ENCODE data around the gene NOP53.
"Not testable (repeated sequence)": the region's sequence is repeated elsewhere in the genome, so short reads cannot be mapped to it uniquely, and the experiment has no call there.

The NOP53 gene

DNA sequence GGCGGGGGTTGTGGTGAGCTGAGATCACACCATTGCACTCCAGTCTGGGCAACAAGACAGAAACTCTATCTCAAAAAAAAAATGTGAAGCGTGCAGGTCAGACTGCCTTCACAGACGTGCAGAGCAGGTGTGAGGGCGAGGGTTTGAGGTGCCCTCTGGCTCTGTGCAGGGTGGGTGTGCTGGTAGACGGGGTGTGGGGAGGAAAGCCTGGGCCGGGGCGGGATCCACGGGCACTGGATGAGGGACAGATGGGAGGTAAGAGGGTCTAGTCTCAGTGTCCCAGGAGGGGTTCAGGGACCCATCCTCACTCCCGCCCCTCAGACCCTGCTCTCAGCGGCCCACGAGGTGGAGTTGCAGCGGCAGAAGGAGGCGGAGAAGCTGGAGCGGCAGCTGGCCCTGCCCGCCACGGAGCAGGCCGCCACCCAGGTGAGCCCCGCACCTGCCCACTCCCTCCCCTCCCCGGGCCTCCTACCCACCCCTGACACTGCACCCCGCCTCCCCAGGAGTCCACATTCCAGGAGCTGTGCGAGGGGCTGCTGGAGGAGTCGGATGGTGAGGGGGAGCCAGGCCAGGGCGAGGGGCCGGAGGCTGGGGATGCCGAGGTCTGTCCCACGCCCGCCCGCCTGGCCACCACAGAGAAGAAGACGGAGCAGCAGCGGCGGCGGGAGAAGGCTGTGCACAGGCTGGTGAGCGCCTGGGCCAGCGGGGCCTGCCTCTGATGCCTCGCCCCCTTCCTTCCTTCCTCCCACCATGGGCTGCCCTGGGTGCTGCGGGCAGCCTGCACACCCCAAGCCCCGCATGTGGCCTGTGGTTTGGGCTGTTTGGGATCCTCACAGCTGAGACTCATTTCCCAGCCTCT, 9.1 kb downstream of the NOP53 start:
- DNase-seq (ENCODE audit: low read depth in 2 of 2): no peak

DNA sequence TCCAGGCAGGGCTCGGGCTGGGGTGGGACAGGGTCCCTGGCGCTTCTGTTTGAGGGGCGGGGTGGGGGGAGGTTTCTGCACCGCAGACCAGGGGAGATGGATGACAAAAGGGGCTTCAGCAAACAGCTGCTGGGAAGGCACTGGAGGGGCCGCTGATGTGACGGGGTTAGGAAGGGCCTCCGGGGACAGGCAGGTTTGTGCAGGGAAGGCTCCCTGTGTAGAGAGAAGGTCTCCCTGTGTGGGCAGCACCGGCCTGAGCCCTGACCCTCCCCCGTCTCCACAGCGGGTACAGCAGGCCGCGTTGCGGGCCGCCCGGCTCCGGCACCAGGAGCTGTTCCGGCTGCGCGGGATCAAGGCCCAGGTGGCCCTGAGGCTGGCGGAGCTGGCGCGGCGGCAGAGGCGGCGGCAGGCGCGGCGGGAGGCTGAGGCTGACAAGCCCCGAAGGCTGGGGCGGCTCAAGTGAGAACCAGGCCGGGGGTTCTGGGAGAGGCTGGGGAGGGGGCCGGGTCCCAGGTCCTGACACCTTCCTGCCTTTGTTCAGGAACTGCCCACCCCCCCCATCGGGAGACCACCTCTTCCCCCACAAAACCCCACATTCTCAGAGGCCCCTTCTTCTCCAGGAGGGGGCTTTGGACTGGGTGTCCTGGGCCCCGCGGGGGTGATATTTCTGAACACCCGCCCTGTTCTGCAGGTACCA, 9.9 kb downstream of the NOP53 start:
- DNase-seq (ENCODE audit: low read depth in 2 of 2): no peak

GRCh38 chr19:47755762-47756626, 10.6 kb downstream of the NOP53 start:
- DNase-seq (ENCODE audit: low read depth in 2 of 2): no peak

DNA sequence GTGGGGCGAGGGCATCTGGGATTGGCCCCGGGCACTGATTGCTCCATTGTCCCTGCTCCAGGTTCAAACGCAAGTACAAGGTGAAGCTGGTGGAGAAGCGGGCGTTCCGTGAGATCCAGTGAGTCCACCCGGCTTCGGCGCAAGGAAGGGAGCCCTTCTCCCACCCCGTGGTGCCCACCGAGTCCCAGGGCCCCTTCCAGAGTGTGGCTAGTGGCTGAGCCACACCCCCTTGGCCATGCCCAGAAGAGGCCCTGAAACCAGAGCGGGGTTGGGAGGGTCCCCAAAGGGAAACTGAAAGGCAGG, 11.2 kb downstream of the NOP53 start:
- DNase-seq (ENCODE audit: low read depth in 2 of 2): no peak

DNA sequence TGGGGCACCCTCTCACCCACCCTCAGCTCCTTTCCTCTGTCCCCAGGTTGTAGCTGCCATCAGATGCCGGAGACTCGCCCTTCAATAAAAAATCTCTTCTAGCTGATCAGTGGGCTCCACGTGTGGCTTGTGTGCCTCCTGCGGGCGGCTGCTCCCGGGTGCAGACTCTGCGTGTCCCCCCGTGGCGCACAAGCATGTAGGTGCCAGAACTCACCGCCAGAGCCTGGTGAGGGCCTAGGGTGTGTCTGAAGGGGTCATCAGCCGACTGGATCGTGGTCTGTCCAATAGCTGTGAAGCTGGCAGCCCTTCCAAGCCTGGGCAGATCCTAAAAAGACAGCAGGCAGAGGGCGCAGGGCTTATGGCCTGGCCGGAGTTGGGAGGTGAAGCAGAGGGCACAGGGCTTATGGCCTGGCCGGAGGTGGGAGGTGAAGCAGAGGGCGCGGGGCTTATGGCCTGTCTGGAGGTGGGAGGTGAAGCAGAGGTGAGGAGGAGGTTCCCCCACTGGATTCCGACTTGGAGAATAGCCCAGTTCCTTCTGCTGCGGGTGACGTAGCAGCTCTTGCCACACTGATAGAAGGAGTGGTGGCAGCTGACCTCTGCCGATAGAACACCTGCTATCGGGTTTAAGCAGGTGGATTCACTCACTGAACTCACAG, 11.7 kb downstream of the NOP53 start:
- no peak for DNase-seq (ENCODE audit: low read depth in 2 of 2)

- DNase-seq (ENCODE audit: low read depth in 2 of 2): no peak
Observed at GRCh38 chr19:47757617-47758442, 12.5 kb downstream of the NOP53 start.

DNA sequence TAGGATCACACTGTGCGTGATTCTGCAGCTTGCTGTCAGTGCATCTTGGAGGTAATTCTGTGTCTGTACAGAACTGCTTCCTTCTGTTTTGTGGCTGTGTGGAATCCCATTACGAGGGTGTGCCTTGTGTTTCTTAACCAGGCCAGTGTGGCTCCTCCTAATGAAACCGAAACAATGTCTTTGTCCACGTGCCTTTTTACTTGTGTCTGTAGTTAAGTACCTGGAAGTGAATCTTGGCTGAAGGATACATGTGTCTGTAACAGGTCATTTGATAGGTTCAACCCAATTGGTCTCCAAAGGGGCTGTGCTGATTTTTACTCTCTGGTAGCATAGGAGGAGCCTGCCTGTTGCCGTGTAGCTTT, 13.1 kb downstream of the NOP53 start:
- DNase-seq (ENCODE audit: low read depth in 2 of 2): no peak

DNA sequence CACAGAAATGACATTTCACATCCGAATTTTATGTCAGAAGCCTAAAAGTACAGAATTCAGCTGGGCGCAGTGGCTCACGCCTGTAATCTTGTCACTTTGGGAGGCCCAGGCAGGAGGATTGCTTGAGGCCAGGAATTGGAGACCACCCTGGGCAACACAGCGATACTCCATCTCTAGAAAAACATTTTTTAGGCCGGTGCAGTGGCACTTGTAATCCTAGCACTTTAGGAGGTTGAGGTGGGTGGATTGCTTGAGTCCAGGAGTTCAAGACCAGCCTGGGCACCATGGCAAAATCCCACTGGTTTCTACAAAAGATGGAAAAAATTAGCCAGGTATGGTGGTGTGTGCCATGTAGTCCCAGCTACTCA, 15.3 kb downstream of the NOP53 start:
- no peak for DNase-seq (ENCODE audit: low read depth in 2 of 2)

DNA sequence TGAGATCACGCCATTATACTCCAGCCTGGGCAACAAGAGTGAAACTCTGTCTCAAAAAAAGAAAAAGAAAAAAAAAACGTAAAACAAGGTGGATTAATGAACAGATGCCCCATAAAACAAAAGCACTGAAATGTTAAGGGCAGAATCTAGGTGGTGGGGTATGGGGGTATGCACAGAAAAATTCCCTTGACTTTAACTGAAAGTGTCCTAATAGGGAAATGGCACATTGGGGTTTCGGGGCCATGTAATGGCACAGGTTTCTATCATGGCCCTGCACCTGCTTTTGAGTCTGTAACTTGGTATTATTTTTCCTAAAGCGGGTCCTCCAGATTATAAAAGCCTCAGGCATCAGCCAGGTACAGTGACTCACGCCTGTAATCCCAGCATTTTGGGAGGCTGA, 16.2 kb downstream of the NOP53 start:
- DNase-seq (ENCODE audit: low read depth in 2 of 2): no peak

GRCh38 chr19:47762151-47762550, 16.8 kb downstream of the NOP53 start:
- no peak for DNase-seq (ENCODE audit: low read depth in 2 of 2)

DNA sequence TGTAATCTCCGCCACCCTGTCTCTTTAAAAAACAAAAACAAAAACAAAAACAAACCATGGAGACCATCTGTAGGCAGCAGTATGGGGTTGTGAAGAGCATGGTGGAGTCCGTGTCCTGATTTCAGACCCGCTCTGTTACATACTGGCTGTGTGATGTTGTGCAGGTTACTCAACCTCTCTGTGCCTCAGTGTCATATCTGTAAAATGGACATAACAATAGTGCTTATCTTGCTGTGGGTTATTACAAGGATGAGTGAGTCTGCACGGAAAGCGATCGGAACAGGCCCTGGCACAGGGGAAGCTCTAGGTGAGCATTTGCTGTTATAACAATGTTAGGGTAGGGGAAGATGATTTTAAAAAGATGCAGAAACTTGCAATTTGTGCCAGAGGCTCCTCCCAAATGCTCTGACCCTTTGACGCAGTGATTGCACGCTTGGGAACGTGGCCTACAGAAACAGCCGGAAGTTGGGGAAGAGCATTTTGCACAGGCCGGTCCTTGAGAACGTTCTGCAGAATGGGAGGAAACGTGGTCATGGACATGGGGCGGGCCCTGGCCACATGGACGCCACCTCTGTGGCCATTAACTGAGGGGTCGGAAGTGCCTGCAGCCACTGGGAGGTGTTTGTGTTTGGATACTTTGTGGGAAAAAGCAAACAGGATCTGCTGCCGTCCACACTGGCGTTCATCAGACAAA, 17.4 kb downstream of the NOP53 start:
- no peak for DNase-seq (ENCODE audit: low read depth in 2 of 2)

DNA sequence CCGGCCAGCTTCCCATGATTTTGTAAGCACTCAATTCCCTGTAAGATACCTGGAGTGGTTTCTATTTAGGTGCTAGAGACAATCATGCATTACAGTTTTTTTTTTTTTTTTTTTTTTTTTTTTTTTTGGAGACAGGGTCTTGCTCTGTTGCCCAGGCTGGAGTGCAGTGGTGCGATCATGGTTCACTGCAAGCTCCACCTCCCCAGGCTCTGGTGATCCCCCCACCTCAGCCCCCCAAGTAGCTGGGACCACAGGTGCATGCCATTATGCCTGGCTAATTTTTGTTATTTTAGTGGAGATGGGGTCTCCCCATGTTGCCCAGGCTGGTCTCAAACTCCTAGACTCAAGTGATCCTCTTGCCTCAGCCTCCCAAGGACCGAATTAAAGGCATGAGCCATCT, 19.4 kb downstream of the NOP53 start:
- DNase-seq (ENCODE audit: low read depth in 2 of 2): not testable (repeated sequence)

GRCh38 chr19:47765523-47766358, 20.4 kb downstream of the NOP53 start:
- no peak for DNase-seq (ENCODE audit: low read depth in 2 of 2)

DNA sequence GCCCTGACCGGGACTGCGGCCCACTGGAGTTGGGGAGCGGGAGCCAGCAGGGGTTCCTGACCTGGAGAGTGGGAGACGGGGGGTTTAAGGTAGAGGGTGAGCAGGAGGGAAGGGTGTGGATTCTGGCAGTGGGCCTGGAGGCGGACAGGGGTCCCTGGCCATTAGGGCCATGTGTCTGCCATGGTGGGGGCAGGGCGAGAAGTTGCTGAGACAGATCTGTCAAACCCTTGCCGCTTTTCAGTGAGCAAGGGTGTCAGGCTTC, 20.9 kb downstream of the NOP53 start:
- no peak for DNase-seq (ENCODE audit: low read depth in 2 of 2)

GRCh38 chr19:47766670-47767069, 21.3 kb downstream of the NOP53 start:
- DNase-seq (ENCODE audit: low read depth in 2 of 2): no peak

GRCh38 chr19:47767349-47767748, 22.0 kb downstream of the NOP53 start:
- DNase-seq (ENCODE audit: low read depth in 2 of 2): no peak

- DNase-seq (ENCODE audit: low read depth in 2 of 2): no peak
Observed at GRCh38 chr19:47768604-47769003, 23.3 kb downstream of the NOP53 start.

DNA sequence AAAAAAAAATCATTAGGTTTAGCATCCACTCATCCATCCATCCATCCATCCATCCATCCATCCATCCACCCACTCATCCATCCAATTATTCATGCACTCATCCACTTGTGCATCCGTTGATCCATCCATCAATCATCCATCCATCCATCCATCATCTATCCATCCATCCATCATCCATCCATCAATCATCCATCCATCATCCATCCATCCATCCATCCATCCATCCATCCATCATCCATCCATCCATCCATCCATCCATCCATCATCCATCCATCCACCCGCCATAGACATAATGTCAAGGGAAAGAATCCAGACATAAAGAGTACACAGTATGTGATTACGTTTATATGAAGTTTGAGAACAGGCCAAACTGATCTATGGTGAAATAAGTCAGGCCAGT, 24.2 kb downstream of the NOP53 start:
- no peak for DNase-seq (ENCODE audit: low read depth in 2 of 2)

- DNase-seq (ENCODE audit: low read depth in 2 of 2): not testable (repeated sequence)
Observed at GRCh38 chr19:47771291-47771690, 25.9 kb downstream of the NOP53 start.

- DNase-seq (ENCODE audit: low read depth in 2 of 2): no peak
Observed at GRCh38 chr19:47776568-47776967, 31.2 kb downstream of the NOP53 start.
